CD4-positive, alpha-beta T cell (primary cell): ENCODE measurements around the gene PDHA1. TPM values are rescaled to one million over a fixed set of nuclear protein-coding genes. Genes with fewer than 3 reads are reported as not detected.

ENCODE experiments used
- ATAC-seq: fragments of 200-7000 bp; cut with Tn5 transposase; one replicate; pipeline ENCODE4 v1.10.0; 2022; ENCODE audit warnings: mild to moderate bottlenecking; ENCODE audit not compliant: poor library complexity
- CTCF ChIA-PET: fragments of 350-600 bp; sonication (Branson Sonifier 250); formaldehyde crosslinking; loops from one replicate; lab custom pipeline; 2021; ENCODE audit warnings: antibody characterized with exemption, inconsistent platforms; lab: Charles Lee
- POLR2A ChIA-PET: fragments of 350-600 bp; sonication (Branson Sonifier 250); formaldehyde crosslinking; loops from one replicate; lab custom pipeline; 2021; ENCODE audit warnings: antibody characterized with exemption, inconsistent platforms; lab: Charles Lee
- DNase-seq, 14 experiments: peaks; one replicate each; pipeline ENCODE4 v3.0.0-alpha.2; 2013 to 2020; ENCODE audit warnings: mixed read lengths in 2 of 14
- H3K27ac ChIP-seq, 2 donors: one replicate each; pipeline versions ENCODE4 v1.5.1 to v1.7.0; 2013; ENCODE audit warnings: low read length in 2 of 2, low read depth in 1 of 2, mild to moderate bottlenecking in 1 of 2
- H3K27me3 ChIP-seq, 2 experiments: 1 replicate in 1 of 2; 2 replicates in 1 of 2; pipeline versions ENCODE4 v1.6.1 to v1.7.0; 2013; ENCODE audit warnings: low read length in 2 of 2, control low read depth in 1 of 2, mild to moderate bottlenecking in 1 of 2, moderate library complexity in 1 of 2; ENCODE audit not compliant: insufficient read depth in 2 of 2, control insufficient read depth in 1 of 2
- H3K36me3 ChIP-seq: one replicate; pipeline ENCODE4 v1.6.1; 2013; ENCODE audit warnings: low read length, control low read depth; ENCODE audit not compliant: insufficient read depth
- H3K4me1 ChIP-seq: one replicate; pipeline ENCODE4 v1.6.1; 2013; ENCODE audit warnings: low read length, control low read depth; ENCODE audit not compliant: insufficient read depth
- H3K4me3 ChIP-seq: one replicate; pipeline ENCODE4 v1.5.1; 2013; ENCODE audit warnings: mild to moderate bottlenecking, low read length, moderate library complexity
- H3K9me3 ChIP-seq, 2 experiments: 1 replicate in 1 of 2; 2 replicates in 1 of 2; pipeline versions ENCODE4 v1.6.1 to v1.7.0; 2013; ENCODE audit warnings: low read length in 2 of 2, mild to moderate bottlenecking in 2 of 2, control low read depth in 1 of 2, moderate library complexity in 1 of 2; ENCODE audit not compliant: control insufficient read depth in 1 of 2, insufficient read depth in 1 of 2
- H3K27ac Mint-ChIP-seq: one replicate; pipeline ENCODE4 v1.8.0; 2020; ENCODE audit warnings: mixed read lengths
- H3K27me3 Mint-ChIP-seq: one replicate; pipeline ENCODE4 v1.8.0; 2021; ENCODE audit warnings: mixed read lengths
- H3K36me3 Mint-ChIP-seq: one replicate; pipeline ENCODE4 v1.8.0; 2021; ENCODE audit warnings: low read depth, mixed read lengths
- H3K4me1 Mint-ChIP-seq: one replicate; pipeline ENCODE4 v1.8.0; 2021; ENCODE audit warnings: low read depth, mixed read lengths
- H3K4me3 Mint-ChIP-seq: one replicate; pipeline ENCODE4 v1.8.0; 2020; ENCODE audit warnings: mild to moderate bottlenecking, mixed read lengths
- H3K9me3 Mint-ChIP-seq: one replicate; pipeline ENCODE4 v1.8.0; 2020; ENCODE audit warnings: mixed read lengths
- intact Hi-C, 2 experiments: fragments of 100-400 bp; cut with DNase I in 1 of 2; cut with micrococcal nuclease in 1 of 2; formaldehyde crosslinking; loops; one replicate each; pipeline versions ENCODE4 v1.15.1 to v1.9.0; 2023 to 2025; cut with DNase I, micrococcal nuclease
- polyA plus RNA-seq, 2 donors: library from polyadenylated mRNA; unstranded; fragments of 120-200 nt; gene quantifications; one replicate each; pipeline ENCODE4 v1.2.1, GENCODE V29; 2013
- total RNA-seq, 174 experiments: library from RNA in 2 of 174; stranded (reverse) in 2 of 174; gene quantifications; one replicate each; pipeline ENCODE4 v1.2.3 and lab custom pipeline; 2021 to 2026
- TF ChIP-seq, protein P1 (sequence below): fragments of 200-600 bp; IDR thresholded peaks from one replicate; pipeline ENCODE4 v1.8.0; 2022; ENCODE audit warnings: antibody characterized with exemption, mild to moderate bottlenecking

The PDHA1 gene
- total RNA-seq (10 to 100 TPM; 95.8 to 99.0 TPM), total RNA-seq (lab: John Stamatoyannopoulos, UW) (44.0 to 135 (median 70.9) reads per million in 172 experiments)
- 65.5 TPM for polyA plus RNA-seq (2013, experiment 1 of 2)
- polyA plus RNA-seq (2013, experiment 2 of 2), result 77.0 TPM

GRCh38 chrX:19343535-19344408 lies at the start of gene PDHA1:
PDHA1 (plus strand) TSS chrX:19343927; CDS start chrX:19344038, 111 bp downstream.
- ChIA-PET CTCF (no interaction called here), POLR2A (no interaction called here)
- peaks cover 27% of the 10 kb centered on the region for H3K4me1 ChIP-seq
- Mint-ChIP-seq H3K9me3 (no peaks in the 10 kb centered on the region), H3K27me3 (no peaks in the 10 kb centered on the region), H3K4me3 (peak within 1 kb of the TSS; percentile 90), H3K4me1 (peaks cover 19% of the 10 kb centered on the region), H3K27ac (peak within 1 kb of the TSS; percentile 90), H3K36me3 (peaks cover 5% of the 10 kb centered on the region)
- TF ChIP-seq, protein P1, sequence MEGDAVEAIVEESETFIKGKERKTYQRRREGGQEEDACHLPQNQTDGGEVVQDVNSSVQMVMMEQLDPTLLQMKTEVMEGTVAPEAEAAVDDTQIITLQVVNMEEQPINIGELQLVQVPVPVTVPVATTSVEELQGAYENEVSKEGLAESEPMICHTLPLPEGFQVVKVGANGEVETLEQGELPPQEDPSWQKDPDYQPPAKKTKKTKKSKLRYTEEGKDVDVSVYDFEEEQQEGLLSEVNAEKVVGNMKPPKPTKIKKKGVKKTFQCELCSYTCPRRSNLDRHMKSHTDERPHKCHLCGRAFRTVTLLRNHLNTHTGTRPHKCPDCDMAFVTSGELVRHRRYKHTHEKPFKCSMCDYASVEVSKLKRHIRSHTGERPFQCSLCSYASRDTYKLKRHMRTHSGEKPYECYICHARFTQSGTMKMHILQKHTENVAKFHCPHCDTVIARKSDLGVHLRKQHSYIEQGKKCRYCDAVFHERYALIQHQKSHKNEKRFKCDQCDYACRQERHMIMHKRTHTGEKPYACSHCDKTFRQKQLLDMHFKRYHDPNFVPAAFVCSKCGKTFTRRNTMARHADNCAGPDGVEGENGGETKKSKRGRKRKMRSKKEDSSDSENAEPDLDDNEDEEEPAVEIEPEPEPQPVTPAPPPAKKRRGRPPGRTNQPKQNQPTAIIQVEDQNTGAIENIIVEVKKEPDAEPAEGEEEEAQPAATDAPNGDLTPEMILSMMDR, result no peak
- peak within 1 kb of the TSS; percentile 56 to 60 for H3K27ac ChIP-seq
- ATAC-seq (peak; percentile 96), DNase-seq (peak; percentile 82 to 96 (median 90))
- intact Hi-C loops, result loop anchor here (2.0 to 10.0 kb wide), 5 partner anchors 359 to 1609 kb away; partner anchors contain the start of genes SCML1 (in 2 of the 2), CDKL5 (in 1 of the 2) and PHKA2 (in 1 of the 2)
- H3K9me3 ChIP-seq, result no peaks in the 10 kb centered on the region
- H3K4me3 ChIP-seq, result peak within 1 kb of the TSS; percentile 74
- no peaks in the 10 kb centered on the region for H3K27me3 ChIP-seq
- H3K36me3 ChIP-seq, result no peaks in the 10 kb centered on the region

DNA sequence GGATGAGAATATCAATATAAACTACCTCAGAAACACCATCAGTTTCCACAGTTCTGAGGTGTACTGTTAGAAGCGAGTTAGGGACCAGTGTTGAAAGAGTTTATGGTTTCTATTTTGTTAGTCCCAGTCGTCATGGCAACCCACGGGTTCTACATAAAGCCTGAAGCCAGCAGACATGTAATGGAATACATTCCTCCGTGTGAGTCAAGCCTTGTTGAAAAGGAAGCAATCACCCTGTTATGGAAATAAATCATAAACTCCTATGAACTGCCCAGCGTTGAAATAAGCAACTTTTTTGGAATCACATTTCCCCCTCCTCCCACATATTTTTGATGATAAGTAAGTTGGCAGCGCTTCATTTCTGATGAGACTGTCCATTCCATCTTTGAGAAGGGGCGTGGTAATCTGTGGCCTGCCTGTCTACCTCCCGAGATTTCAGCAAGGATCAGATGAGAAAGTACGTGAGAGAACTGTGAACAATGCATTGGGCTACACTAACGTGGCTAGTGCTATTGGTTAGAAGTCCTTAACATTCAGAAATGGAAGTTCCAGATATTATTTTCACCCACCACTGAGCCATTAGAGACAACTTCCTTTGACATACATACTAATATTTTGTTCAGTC lies 40.4 kb upstream of the PDHA1 start:
- peaks cover 8% of the 10 kb centered on the region for H3K27me3 Mint-ChIP-seq
- CTCF ChIA-PET, result no interaction called here

DNA sequence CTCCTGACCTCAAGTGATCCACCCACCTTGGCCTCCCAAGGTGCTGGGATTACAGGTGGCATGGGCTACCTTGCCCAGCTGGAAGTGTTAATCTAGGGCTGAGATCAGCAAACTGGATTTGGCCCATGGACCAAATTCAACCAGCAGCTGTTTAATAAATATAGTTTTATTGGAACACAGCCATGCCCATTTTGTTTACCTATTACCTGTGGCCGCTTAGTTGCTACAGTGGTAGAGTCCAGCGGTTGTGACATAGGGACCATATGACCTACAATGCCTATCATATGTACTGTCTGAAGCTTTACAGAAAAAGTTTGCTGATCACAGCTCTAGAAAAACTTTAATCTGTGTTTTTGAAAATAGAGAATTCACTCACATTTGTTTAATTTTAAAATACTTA lies 17.2 kb upstream of the PDHA1 start:
- no peaks in the 10 kb centered on the region for H3K4me1 Mint-ChIP-seq
- H3K27me3 Mint-ChIP-seq, result peaks cover 5% of the 10 kb centered on the region
- H3K4me3 ChIP-seq, result no peak overlapping the region
- H3K36me3 Mint-ChIP-seq, result no peaks in the 10 kb centered on the region
- no peak overlapping the region for H3K4me3 Mint-ChIP-seq
- TF ChIP-seq, protein P1, result no peak
- no peaks in the 10 kb centered on the region for H3K9me3 ChIP-seq
- H3K27ac ChIP-seq, result no peak overlapping the region
- ATAC-seq, result no peak
- DNase-seq, result no peak
- ChIA-PET CTCF (no interaction called here), POLR2A (no interaction called here)
- intact Hi-C loops, result no loop called here
- no peaks in the 10 kb centered on the region for H3K36me3 ChIP-seq
- no peak overlapping the region for H3K27ac Mint-ChIP-seq
- H3K4me1 ChIP-seq, result no peaks in the 10 kb centered on the region
- H3K27me3 ChIP-seq, result no peaks in the 10 kb centered on the region
- no peaks in the 10 kb centered on the region for H3K9me3 Mint-ChIP-seq

More for the DNA sequence above, 40.4 kb upstream of the PDHA1 start:
- ATAC-seq (no peak), DNase-seq (no peak)
- Mint-ChIP-seq H3K9me3 (no peaks in the 10 kb centered on the region), H3K4me1 (no peaks in the 10 kb centered on the region), H3K36me3 (no peaks in the 10 kb centered on the region), H3K27ac (no peak overlapping the region), H3K4me3 (no peak overlapping the region)
- intact Hi-C loops, result no loop called here
- TF ChIP-seq, protein P1, result no peak
- H3K9me3 ChIP-seq, result no peaks in the 10 kb centered on the region
- POLR2A ChIA-PET, result no interaction called here
- H3K36me3 ChIP-seq, result no peaks in the 10 kb centered on the region
- no peaks in the 10 kb centered on the region for H3K4me1 ChIP-seq
- H3K27me3 ChIP-seq, result no peaks in the 10 kb centered on the region
- H3K27ac ChIP-seq, result no peak overlapping the region
- no peak overlapping the region for H3K4me3 ChIP-seq
